Hematopoietic multipotent progenitor cell treated with erythropoietin and hydrocortisone succinate and interleukin-3 and kit ligand, for 17 days (in vitro differentiated cells): ENCODE measurements around the gene FAM98C.
"Not testable (repeated sequence)": the region's sequence is repeated elsewhere in the genome, so short reads cannot be mapped to it uniquely, and the experiment has no call there.

Source experiments
- DNase-seq: peaks from one replicate; pipeline ENCODE4 v3.0.0-alpha.2; 2015; ENCODE audit warnings: low spot score

FAM98C gene

GRCh38 chr19:38427035-38427677 is 24.3 kb downstream of the FAM98C start:
- not testable (repeated sequence) for DNase-seq

DNA sequence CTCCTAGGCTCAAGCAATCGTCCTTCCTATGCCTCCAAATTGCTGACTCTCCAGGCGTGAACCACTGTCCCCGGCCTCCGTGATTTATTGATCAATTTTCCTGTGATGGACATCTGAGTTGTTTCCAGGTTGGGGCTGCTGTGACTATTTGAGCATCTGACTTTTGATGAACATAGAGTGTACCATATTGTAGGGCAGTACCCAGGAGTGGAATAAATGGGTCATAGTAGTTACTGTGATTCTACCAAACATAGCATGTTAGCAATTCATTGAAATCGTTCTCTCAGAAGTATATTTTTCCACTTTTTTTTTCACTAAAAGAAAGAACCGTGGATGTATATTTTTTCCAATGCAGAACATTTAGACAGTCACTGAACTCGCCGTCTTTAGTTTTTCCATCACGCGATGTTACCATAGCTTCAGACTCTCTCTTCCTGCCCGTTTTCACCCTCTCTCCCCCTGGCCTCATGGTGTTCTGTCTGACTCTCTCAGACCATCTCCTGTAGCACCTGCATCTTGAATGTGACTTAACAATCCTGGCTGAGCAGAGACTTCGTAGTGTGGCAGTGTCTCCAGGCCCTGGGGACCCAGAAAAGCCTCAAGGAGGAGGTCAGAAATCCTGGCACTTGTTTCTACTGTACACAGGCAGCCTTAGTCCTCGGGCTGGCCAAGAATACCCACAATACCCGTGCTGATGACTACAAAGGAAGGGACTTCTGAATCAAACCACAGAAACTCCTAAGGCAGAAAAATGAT is 26.3 kb downstream of the FAM98C start:
- no peak for DNase-seq

DNA sequence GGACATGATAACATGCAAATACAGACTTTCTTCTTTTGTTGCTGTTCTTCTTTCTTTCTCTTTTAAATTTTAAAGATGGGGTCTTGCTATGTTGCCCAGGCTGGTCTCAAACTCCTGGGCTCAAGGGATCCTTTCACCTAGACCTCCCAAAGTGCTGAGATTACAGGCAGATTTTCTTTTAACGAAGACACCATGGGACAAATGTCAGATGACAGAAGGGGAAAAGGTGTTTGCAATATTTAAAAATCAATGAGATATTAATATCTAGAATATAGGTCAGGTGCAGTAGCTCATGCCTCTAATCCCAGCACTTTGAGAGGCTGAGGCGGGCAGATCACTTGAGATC is 26.9 kb downstream of the FAM98C start:
- no peak for DNase-seq

GRCh38 chr19:38430931-38431330 is 28.0 kb downstream of the FAM98C start:
- no peak for DNase-seq

DNA sequence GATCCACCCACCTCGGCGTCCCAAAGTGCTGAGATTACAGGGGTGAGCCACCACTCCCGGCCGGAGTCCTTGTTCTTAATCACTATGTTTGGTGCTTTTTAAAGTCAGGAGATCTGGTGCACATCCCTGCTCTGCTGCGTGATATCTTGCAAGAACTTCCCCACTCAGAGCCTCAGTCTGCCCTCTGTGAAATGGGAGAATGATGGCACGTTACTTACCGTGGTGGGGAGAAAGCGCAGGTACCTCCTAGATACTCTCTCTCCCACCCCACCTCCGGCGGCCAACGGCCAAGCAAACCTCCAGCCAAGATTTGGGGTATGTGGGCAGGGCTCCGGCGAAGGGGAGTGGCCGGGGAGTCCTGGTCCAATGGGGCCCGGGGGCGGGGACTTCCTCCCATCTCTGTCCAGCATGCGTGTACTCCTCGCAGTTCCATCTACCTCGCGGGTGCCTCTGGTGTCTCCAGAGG is 30.4 kb downstream of the FAM98C start, which contains the start of gene RYR1:
Gene RYR1, plus strand, starts transcription at position 424 of the 466 bp plus-strand sequence. CDS start 139 bp downstream, outside the sequence.
- DNase-seq, result no peak

- no peak for DNase-seq
These were observed 31.7 kb downstream of the FAM98C start for GRCh38 chr19:38434549-38435051.

- no peak for DNase-seq
These were observed 34.4 kb downstream of the FAM98C start for GRCh38 chr19:38437295-38437694.

- DNase-seq, result no peak
These were observed 35.0 kb downstream of the FAM98C start for GRCh38 chr19:38437917-38438316.

DNA sequence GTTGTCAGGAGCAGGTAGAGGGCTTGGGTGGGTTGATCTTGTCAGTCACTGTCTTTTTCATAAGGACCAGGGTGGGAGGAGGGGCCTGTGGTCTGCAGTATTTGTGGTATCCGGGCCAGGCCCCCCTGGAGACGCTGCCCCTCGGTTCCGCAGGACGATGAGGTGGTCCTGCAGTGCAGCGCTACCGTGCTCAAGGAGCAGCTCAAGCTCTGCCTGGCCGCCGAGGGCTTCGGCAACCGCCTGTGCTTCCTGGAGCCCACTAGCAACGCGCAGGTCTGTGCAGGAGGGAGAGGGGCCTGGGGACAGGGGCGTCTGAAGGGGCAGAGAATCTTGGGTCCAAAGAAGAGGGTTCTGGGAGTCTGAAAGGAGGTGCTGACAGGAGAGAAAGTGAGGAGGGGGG is 37.7 kb downstream of the FAM98C start:
- DNase-seq, result no peak

- no peak for DNase-seq
These were observed 38.9 kb downstream of the FAM98C start for GRCh38 chr19:38441657-38442348.

DNA sequence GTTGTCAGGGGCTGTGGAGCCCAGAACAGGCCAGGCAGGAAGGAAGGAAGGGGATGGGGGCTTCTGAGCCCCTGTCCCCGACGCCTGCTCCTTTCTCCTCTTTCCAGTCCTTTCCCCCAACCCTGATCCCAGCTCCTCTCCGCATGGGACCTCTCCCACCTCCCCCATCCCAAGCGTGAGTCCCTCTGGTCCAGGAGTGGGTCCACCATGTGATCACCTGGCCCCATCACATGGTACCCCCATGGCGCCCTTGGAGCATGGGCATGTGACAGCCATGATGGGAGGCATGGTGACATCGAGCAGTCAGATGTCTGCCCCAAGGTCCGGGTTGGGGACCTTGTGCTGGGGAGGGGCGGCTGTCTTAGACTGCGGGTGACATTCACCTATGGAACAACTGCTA is 39.8 kb downstream of the FAM98C start:
- no peak for DNase-seq

- no peak for DNase-seq
These were observed 40.6 kb downstream of the FAM98C start for GRCh38 chr19:38443458-38443999.

- DNase-seq, result no peak
These were observed 41.1 kb downstream of the FAM98C start for GRCh38 chr19:38444026-38444425.

DNA sequence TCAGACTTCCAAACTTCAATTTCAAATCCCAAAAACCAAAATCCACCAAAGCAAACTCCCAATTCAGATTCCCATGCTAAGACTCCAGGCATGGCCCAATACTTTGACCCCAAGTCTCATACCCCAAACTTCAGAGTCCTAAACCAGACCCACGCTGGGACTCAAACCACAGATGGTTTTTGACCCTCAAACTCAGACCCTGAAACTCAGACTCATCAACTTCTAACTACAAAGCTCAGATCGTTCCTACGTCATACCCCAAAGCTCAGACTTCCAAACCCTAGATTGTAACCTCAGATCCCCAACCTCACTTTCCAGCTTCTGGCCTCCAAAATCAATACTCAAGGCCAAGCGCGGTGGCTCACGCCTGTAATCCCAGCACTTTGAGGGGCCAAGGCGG is 42.5 kb downstream of the FAM98C start:
- no peak for DNase-seq

DNA sequence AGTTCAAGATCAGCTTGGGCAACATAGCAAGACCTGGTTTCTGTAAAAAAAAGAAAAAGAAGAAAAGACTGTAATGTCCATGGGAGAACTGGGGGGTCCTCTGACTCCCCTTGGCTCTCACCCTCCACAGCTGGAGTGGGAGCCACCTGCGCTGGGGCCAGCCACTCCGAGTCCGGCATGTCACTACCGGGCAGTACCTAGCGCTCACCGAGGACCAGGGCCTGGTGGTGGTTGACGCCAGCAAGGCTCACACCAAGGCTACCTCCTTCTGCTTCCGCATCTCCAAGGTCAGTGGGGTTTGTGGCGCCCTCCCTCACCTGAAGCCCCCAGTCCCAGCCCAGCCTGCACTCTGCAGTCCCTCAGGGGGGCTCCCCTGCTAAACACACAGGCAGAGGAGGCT is 45.3 kb downstream of the FAM98C start:
- no peak for DNase-seq

GRCh38 chr19:38449518-38449917 is 46.6 kb downstream of the FAM98C start:
- no peak for DNase-seq

DNA sequence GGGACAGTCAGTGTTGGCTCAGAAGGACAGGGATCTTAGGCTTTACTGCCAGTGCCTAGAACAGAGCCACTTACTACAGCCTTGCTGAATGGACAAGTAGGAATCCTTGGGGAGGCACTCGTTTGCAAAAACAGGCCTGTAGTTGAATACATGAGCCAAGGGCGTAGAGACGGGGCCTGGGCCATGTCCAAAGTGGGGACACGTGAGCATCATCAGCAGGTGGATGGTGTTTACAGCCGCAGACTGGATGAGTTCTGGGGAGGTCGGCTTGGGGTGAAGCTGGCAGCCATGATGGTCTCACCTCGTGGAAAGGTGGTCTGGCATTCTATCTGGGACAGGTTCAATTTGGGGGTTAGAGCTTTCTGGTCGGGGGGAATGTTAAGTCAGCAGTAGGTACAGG is 48.1 kb downstream of the FAM98C start:
- DNase-seq, result no peak

DNA sequence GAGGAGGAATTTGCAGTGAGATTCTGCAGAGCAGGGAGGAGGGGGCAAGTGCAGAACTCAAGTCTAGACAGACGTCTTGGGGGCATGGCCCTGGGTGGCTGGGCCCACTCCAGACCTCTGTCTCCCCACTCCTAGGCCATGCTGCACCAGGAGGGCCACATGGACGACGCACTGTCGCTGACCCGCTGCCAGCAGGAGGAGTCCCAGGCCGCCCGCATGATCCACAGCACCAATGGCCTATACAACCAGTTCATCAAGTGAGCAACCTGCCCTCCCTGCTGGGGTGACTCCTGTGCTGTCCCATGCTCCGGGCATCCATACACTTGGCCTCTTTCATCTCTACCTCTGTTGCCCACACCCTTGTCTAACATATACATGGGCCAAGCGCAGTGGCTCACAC is 48.7 kb downstream of the FAM98C start:
- no peak for DNase-seq

- no peak for DNase-seq
These were observed 49.8 kb downstream of the FAM98C start for GRCh38 chr19:38452430-38453366.

- DNase-seq, result no peak
These were observed 50.7 kb downstream of the FAM98C start for GRCh38 chr19:38453596-38453995.

DNA sequence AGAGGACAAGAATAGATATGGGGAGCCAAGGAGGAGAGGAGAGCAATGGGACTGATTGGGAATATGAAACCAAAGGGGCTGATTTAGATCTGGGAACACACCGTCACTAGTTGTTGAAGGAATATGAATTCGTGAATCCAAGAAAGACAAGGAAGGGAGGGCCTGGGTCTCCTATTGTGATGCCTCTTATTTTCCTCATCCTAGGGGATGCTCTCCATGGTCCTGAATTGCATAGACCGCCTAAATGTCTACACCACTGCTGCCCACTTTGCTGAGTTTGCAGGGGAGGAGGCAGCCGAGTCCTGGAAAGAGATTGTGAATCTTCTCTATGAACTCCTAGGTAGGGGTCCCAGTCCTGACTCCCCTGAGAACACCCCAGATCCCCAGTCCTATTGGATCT is 52.1 kb downstream of the FAM98C start:
- DNase-seq, result no peak
